ENCODE measurements around the gene RMDN2.

GRCh38 chr2:37912616-37913015, 12.5 kb upstream of the RMDN2 start:
- TF ChIP-seq EZH2 (IDR thresholded peaks at IDR 0.05; ENCODE audit: insufficient read depth, poor library complexity, severe bottlenecking) (no peak), EZH2phosphoT487 (IDR thresholded peaks at IDR 0.05; ENCODE audit: insufficient read depth, low read depth) (no peak)
